ENCODE data around the gene TEX29. TPM values are rescaled to one million over a fixed set of nuclear protein-coding genes. Genes with fewer than 3 reads are reported as not detected.

The TEX29 gene
- total and polyA plus RNA-seq, 9 of the 15 experiments (the other 6 are each of a cell fraction or from before 2014, with no cell fraction given), result 0.11 TPM; not detected in 7

DNA sequence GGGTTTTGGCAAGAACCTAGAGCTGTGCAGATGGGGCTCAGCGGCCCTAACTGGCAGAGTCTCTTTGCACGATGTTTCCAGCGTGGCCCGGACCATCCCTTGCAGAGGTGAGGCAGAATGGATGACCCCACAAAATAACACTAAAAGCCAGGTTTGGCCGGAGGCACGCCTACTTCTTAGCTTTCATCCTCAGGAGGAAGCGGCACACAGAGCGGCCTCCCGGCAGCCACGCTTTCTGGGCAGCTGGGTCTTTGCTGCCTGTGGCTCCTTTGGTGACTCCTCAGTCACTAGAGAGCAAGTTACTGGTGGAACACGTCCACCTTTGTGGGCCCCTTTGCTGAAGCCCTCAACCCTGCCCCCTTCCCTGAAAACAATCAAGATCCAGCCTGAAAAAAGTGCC is 25.2 kb downstream of the TEX29 start:
- FAIRE-seq (no peak), DNase-seq (ENCODE audit: extremely low read depth in 1 of 4, low spot score in 3 of 4) (no peak), ATAC-seq (no peak)
- Histone ChIP-seq H3K79me2 (ENCODE audit: control insufficient read depth, insufficient read depth, low read length) (no peaks in the 10 kb centered on the region), H3K27me3 (ENCODE audit: control insufficient read depth in 2 of 2, insufficient read depth in 2 of 2, low read length in 2 of 2) (peaks cover 3 to 56% of the 10 kb centered on the region in 2 experiments; a peak in 4 of 5 replicates), H3K9ac (ENCODE audit: insufficient read depth in 1 of 2, low read depth in 2 of 2, low read length in 2 of 2) (no peak overlapping the region), H3K9me3 (replicated peaks; ENCODE audit: control insufficient read depth, insufficient read depth, low read depth, low read length) (no peaks in the 10 kb centered on the region), H2AFZ (ENCODE audit: low read depth, low read length) (no peak overlapping the region), H4K20me1 (replicated peaks; ENCODE audit: control insufficient read depth, insufficient read depth, low read length) (no peaks in the 10 kb centered on the region), H3K27ac (ENCODE audit: extremely low read depth, low read depth, low read length) (no peak overlapping the region), H3K4me3 (no peak overlapping the region), H3K4me2 (ENCODE audit: insufficient read depth, low read length) (no peak overlapping the region), H3K9me1 (ENCODE audit: control insufficient read depth, insufficient read depth, low read length) (no peaks in the 10 kb centered on the region), H3K4me1 (replicated peaks in 1 of 2; ENCODE audit: control insufficient read depth in 2 of 2, insufficient read depth in 2 of 2, low read length in 2 of 2) (no peaks in the 10 kb centered on the region; a peak in 1 of 5 replicates), H3K36me3 (ENCODE audit: control insufficient read depth, insufficient read depth, low read length) (no peaks in the 10 kb centered on the region)
- TF ChIP-seq ZNF766 (CRISPR knock-in tag; conservative IDR thresholded peaks at IDR 0.05), result no peak
- ChIA-PET POLR2A (no interaction called here), CTCF (ENCODE audit: low intra/inter-chr PET ratio) (no interaction called here)
- 2% methylated on average over 10 of the region's 11 CpGs for WGBS (ENCODE audit: insufficient coverage, low coverage, missing lambda C conversion rate)
- intact Hi-C loops (cut with micrococcal nuclease) (no loop called here), in situ Hi-C loops (cut with MboI) (no loop called here)
- no TSS peak for BruUV-seq (replicated peaks)

DNA sequence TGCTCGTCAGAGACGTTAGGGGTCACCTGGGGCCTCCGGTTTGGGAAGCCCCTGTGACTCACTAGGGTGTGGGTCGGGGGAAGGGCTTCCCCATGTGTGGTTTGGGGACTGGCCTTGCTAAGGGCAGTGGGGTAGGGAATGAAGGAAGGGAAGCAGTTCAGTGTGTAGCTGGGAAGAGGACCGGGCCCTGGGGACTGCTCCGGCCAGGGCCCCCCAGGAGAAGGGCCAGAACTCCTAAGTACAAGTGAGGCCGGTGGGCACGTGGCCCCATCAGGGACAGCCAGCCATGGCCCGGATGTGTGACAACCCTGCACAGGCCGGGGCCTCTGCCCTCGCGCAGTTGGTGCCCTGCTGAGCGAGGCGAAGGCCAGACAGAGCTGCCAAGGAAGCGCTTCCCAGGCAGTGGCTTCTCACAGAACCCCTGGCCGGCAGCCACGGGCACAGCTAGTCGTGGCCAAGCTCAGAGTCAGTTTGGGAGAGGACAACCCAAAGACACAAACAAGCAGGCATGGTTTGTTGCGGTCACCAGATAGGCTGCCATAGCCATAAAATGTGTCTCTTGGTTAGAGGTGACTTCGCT is 25.7 kb downstream of the TEX29 start:
- Histone ChIP-seq H3K4me3 (no peak overlapping the region), H3K79me2 (ENCODE audit: control insufficient read depth, insufficient read depth, low read length) (no peaks in the 10 kb centered on the region), H3K9me1 (ENCODE audit: control insufficient read depth, insufficient read depth, low read length) (no peaks in the 10 kb centered on the region), H3K9ac (ENCODE audit: insufficient read depth in 1 of 2, low read depth in 2 of 2, low read length in 2 of 2) (no peak overlapping the region), H3K27me3 (ENCODE audit: control insufficient read depth in 2 of 2, insufficient read depth in 2 of 2, low read length in 2 of 2) (peaks cover 3 to 56% of the 10 kb centered on the region in 2 experiments; a peak in 4 of 5 replicates), H3K27ac (ENCODE audit: extremely low read depth, low read depth, low read length) (no peak overlapping the region), H4K20me1 (replicated peaks; ENCODE audit: control insufficient read depth, insufficient read depth, low read length) (no peaks in the 10 kb centered on the region), H2AFZ (ENCODE audit: low read depth, low read length) (no peak overlapping the region), H3K4me1 (replicated peaks in 1 of 2; ENCODE audit: control insufficient read depth in 2 of 2, insufficient read depth in 2 of 2, low read length in 2 of 2) (no peaks in the 10 kb centered on the region; a peak in 1 of 5 replicates), H3K36me3 (ENCODE audit: control insufficient read depth, insufficient read depth, low read length) (no peaks in the 10 kb centered on the region), H3K9me3 (replicated peaks; ENCODE audit: control insufficient read depth, insufficient read depth, low read depth, low read length) (no peaks in the 10 kb centered on the region), H3K4me2 (ENCODE audit: insufficient read depth, low read length) (no peak overlapping the region)
- intact Hi-C loops (cut with micrococcal nuclease), result no loop called here
- in situ Hi-C loops (cut with MboI), result no loop called here
- no TSS peak for BruUV-seq (replicated peaks)
- ChIA-PET CTCF (ENCODE audit: low intra/inter-chr PET ratio) (no interaction called here), POLR2A (no interaction called here)
- ATAC-seq (no peak), DNase-seq (ENCODE audit: extremely low read depth in 1 of 4, low spot score in 3 of 4) (no peak), FAIRE-seq (no peak)
- WGBS (ENCODE audit: insufficient coverage, low coverage, missing lambda C conversion rate), result 1% methylated on average over 16 of the region's 20 CpGs
- no peak for TF ChIP-seq POLR3A (IDR thresholded peaks at IDR 0.05; ENCODE audit: borderline replicate concordance, extremely low read depth, insufficient read depth, insufficient read length)
- no peak for TF ChIP-seq PHTF2 (CRISPR knock-in tag; IDR thresholded peaks at IDR 0.05)
- no peak for TF ChIP-seq RNF2 (IDR thresholded peaks at IDR 0.05)
- no peak for TF ChIP-seq MBD2 (IDR thresholded peaks at IDR 0.05; ENCODE audit: borderline replicate concordance, low read depth)
- TF ChIP-seq, protein P1, sequence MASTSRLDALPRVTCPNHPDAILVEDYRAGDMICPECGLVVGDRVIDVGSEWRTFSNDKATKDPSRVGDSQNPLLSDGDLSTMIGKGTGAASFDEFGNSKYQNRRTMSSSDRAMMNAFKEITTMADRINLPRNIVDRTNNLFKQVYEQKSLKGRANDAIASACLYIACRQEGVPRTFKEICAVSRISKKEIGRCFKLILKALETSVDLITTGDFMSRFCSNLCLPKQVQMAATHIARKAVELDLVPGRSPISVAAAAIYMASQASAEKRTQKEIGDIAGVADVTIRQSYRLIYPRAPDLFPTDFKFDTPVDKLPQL (IDR thresholded peaks at IDR 0.05; ENCODE audit: extremely low read depth, insufficient read length), result no peak
- TF ChIP-seq ZEB2 (IDR thresholded peaks at IDR 0.05), result no peak
- no peak for TF ChIP-seq BHLHE40 (IDR thresholded peaks at IDR 0.05; ENCODE audit: low read length)
- TF ChIP-seq, protein P2, sequence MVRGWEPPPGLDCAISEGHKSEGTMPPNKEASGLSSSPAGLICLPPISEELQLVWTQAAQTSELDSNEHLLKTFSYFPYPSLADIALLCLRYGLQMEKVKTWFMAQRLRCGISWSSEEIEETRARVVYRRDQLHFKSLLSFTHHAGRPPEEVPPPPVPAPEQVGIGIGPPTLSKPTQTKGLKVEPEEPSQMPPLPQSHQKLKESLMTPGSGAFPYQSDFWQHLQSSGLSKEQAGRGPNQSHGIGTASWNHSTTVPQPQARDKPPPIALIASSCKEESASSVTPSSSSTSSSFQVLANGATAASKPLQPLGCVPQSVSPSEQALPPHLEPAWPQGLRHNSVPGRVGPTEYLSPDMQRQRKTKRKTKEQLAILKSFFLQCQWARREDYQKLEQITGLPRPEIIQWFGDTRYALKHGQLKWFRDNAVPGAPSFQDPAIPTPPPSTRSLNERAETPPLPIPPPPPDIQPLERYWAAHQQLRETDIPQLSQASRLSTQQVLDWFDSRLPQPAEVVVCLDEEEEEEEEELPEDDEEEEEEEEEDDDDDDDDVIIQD (CRISPR knock-in tag; IDR thresholded peaks at IDR 0.05), result no peak
- TF ChIP-seq KAT8 (IDR thresholded peaks at IDR 0.05; ENCODE audit: low read depth), result no peak
- TF ChIP-seq CHD4 (IDR thresholded peaks at IDR 0.05; ENCODE audit: insufficient read depth, insufficient replicate concordance, low read depth, low read length, poor library complexity, severe bottlenecking), result no peak
- TF ChIP-seq, protein P3, sequence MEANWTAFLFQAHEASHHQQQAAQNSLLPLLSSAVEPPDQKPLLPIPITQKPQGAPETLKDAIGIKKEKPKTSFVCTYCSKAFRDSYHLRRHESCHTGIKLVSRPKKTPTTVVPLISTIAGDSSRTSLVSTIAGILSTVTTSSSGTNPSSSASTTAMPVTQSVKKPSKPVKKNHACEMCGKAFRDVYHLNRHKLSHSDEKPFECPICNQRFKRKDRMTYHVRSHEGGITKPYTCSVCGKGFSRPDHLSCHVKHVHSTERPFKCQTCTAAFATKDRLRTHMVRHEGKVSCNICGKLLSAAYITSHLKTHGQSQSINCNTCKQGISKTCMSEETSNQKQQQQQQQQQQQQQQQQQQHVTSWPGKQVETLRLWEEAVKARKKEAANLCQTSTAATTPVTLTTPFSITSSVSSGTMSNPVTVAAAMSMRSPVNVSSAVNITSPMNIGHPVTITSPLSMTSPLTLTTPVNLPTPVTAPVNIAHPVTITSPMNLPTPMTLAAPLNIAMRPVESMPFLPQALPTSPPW (CRISPR knock-in tag; IDR thresholded peaks at IDR 0.05), result no peak
- no peak for TF ChIP-seq SOX6 (IDR thresholded peaks at IDR 0.05)

Data from K562 (cell line).